Measurements from ENCODE around the gene TGM3.

TGM3 gene

DNA sequence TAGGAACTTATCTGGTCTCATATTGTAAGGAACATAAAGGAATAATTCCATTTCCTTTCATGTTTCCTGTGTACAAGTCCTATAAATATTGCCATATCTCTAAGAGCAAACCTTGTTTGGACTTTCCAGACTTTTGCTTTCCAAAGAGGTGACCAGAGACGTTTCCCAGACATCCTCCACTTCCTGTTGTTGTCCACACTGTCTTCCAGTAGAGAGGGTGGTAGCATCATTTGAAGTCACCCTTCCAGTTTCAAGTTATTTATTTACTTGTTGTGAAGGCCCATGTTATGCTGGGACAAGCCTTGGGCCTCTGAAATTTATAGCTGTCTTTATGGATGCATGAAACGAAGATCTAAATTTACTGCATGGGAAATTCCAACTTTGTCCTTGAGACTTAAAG, 10.6 kb upstream of the TGM3 start:
- DNase-seq, result no peak

DNA sequence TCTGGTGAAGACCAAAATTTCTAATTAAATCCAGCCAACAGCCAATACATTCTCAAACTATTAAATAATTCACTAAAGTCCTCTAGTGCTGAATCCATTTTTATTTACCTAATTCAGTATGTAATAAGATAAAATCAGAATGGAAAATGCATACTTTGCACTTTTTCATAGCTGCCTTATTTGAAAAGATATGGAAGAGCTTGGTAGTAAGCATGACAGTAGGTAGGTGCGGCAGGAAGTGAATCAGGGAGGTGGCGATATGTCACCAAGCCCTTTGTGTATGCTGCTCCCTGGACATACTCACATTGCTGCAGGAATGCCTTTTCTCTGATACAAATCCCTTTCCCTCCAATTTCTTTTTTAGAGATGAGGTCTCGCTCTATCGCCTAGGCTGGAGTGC, 10.2 kb upstream of the TGM3 start:
- DNase-seq, result no peak

DNA sequence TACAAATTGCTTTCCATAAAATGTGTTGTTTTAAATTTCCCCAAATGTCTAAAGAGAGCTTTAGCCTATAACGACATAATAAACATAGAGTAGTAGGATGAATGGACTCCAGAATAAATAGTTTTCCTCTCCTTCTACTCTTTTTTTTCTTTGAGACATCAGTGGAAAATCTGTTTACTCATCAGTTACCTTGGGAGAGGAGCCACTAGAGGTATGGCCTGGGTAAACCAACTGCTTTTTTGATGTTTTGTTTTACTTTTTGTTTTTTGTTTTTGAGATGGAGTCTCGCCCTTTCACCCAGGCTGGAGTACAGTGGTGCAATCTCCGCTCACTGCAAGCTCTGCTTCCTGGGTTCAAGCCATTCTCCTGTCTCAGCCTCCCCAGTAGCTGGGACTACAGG, 8.3 kb upstream of the TGM3 start:
- DNase-seq, result no peak

DNA sequence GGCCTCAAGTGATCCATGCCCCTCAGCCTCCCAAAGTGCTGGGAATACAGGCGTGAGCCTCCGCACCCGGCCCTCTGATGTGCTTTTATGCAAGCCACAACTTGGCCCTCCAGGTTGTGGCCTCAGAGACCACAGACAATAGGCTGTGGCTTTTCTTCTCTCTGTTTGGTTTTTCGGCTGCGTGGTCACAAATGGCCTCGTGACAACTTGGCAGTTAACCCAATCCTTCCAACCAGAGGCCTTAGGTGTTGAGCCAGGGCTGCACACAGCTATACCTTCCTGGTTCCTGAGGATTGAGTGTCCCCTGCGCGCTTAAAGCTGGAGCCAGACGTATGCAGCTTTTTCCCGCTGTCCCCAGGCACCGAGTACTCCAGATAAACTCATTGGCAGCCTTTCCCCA, 6.3 kb upstream of the TGM3 start:
- no peak for DNase-seq

DNA sequence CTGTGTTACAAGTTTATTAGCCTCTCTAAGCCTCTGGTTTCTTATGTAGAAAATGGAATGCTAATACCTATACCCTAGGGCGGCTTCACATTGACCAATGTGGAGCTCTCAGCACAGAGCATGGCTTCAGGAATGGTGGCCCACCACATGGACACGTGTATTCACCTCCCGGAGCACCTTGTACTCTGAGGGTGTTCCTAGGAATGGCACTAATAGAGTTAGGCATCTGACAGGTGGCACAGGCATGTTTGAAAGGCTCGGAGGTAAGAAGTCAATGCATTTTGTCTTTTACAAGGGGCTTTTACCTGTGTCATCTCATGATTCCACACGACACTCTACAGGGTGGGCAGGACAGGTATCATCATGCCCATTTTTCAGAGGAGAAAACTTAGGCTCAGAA, 5.3 kb upstream of the TGM3 start:
- no peak for DNase-seq

DNA sequence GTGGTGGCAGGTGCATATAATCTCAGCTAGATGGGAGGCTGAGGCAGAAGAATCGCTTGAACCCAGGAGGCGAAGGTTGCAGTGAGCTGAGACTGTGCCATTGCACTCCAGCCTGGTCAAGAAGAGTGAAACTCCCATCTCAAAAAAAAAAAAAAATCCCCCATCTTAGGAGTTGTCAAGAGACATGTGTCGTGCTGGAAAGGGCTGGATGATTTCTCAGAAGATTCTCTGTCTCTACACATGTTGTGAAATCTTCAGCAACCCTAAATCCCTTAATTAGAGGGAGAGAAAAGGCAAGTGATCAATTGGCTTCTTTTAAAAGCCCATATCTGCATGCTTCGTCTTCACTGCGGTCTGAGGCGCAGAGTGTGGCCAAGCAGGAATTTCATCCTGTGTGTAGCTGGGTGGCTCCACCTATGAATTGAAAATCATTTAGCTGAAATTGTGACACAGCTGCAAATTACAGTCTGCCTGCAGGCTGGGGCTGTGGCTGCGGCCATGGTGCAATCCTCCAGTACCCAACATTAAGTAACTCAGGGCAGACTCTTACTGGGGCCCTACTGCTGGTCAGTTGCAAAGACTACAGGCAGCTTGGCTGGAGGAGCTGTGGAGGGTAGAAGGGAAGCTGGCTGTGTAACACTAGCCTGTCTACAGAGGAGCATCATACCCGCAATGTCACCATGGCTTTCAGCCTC, 3.2 kb upstream of the TGM3 start:
- DNase-seq, result no peak

DNA sequence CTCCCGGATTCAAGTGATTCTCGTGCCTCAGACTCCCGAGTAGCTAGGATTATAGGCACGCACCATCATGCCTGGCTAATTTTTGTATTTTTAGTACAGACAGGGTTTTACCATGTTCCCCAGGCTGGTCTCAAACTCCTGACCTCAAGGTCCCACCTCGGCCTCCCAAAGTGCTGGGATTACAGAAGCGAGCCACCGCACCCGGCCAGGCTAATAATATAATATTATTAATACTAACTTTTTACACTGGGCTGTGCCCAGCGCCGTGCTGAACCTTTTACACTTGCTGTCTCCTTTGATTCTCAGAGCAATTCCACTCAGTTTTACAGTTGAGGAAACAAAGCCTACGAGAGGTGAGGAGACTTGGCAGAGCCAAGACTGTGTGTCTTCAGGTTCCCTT, 2.3 kb upstream of the TGM3 start:
- DNase-seq, result no peak

DNA sequence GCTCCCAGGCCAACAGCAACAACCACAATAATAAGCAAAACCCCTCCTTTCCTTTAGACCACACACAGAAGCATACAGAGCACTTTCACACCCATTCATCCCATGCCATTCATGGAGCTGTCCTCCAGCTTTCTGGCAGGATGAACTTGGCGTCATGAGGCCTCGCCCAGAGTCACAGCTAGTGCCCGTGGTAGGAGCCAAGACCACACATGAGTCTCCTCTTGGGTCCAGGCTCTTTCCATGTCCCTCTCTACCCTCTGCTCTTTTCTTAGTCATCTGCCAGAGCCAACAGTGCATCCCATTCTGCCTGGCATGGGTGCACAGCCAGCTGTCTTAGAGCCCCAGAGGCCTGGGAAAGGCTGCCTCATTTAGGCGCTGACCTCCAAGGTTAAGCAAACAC, 1.8 kb upstream of the TGM3 start:
- DNase-seq, result no peak

DNA sequence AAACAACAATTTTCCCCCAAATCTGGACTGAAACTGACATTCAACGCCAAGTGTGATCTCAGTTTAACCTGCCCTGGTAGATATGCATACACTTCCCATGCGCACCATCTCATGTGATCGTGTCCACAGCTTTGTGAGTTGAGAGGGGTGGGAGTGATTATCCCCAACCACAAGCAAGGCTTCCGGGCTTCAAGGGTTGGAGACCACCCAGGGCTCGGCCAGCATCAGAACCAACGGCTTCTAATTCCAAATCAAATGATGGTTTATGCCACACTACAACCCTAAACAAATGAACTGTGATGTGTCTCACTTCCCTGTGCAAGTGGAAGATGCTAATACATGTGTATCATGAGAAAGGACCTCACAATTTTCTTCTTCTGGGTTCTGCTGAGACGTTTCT, 515 bp upstream of the TGM3 start:
- no peak for DNase-seq

DNA sequence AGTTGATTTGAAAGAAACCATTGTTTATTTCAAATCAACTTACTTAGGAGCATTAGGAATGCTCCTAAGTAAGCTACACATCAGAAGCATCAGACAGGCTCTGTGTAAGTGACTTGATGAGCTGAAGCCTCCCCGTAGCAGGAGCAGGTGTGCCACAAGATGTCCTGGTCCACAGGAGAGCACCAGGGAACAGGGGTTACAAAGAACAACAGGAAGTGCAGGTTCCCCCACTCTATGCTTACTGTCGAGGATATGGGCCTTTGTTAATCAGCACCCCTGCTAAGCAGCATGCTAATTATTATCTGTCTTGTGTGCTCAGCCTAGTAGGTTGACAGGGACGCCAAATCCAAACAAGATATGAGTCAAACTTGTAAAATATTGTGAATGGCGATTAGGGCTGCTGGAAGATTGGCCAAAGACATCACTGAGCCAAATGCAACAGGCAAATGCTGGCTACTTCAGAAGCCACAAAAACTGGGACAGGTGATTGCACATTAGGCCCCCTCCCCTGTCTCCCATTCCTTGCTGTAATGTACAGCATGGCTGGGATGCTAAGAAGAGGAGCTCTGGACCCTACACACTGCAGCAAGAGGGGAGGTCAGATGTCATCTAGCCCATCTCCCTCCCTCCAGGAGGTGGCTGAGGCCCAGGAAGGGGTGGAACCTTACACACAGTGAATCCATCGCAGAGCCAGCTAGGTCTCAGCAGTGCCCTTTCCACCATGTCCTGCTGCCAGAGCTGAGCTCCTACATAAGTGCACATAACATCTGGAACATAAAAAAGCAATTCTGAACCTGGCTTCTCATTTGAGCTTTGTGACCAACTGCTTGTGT, 939 bp downstream of the TGM3 start:
- DNase-seq, result no peak

DNA sequence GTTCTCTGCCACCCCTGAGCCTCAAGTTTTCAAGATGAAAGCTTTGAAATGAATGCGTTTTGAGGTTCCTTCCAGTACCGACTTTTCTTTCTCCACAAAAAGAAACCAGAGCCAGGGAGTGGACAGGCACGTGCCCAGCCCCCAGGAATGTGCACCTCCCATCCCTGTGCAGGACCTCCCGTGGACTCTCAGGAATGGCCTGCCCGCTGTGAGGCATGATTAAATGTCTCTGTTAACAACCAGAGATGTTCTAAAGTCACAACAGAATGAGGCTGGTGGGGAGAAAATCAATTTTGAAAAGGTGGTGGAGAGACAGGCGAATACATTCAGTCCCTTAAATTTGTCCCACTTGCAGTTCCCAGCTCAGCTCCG, 1.5 kb downstream of the TGM3 start:
- no peak for DNase-seq

DNA sequence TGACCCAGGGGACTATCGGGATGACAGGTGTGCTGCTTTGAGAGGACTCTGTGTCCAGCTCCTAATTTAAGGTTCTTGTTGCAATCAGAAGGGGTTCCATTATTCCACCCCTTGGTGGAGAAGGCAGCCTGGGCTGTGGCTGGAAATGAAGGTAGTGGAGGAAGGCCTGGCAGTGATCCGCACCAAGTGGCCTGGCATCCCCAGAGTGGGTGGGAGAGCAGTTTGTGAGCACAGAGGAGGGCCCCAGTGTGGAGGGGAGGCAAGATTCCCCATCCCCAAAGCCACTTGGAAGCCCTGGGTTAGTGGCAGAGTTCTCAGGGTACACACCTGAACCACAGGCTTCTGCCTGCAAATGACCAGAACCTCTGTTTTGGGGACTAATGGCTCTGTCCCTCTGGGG, 2.3 kb downstream of the TGM3 start:
- DNase-seq, result no peak

DNA sequence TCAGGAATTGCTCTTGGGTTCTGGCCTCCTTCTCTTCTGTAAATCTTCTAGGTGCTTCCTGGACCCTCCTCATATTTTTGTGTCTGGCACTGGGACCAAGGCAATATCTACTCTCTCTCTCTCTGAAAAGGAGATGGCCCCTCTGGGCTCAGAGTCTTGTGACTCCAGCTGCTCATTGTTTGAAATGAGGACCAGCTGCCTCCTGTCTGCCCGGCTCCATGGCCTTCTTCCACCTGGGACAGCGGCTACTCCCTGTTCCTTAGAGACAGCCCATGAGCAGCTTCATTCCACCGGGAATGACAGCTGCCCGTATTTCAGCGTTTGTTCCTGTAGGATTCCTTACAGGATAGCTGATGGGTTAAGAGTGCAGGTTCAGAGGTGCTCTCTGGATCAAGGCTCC, 2.9 kb downstream of the TGM3 start:
- no peak for DNase-seq

DNA sequence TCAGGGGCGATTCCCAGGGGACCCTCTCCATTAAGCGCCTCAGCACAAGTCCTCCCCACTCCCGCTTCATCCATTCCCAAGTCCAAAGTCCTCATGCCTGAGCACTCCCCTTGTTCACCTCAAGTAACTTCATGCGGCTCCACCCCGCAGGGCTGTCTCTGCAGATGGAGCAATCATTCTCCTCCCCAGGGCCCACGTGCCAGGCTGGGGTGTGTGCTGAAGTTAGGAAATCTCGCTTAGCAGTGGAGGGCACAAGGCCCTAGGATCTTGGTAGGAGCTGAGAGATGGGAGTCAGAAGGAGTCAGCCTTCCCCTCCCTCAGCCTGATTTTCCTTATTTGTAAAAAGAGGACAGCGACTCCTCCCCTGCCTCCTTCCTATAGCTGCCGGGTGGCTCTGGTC, 3.5 kb downstream of the TGM3 start:
- no peak for DNase-seq

DNA sequence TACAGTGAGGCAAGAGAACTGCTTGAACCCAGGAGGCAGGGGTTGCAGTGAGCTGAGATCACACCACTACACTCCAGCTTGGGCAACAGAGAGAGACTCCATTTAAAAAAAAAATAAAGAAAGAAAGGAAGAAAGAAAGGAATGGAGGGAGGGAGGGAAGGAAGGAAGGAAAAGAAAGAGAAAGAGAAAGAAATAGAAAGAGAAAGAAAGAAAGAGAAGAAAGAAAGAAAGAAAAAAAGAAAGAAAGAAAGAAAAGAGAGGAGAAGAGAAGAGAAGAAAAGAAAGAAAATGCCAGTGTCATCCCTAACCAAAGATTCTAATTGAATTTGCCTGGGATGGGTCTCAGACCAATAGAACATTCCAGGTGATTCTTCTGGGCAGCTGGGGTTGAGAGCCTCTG, 4.2 kb downstream of the TGM3 start:
- no peak for DNase-seq

DNA sequence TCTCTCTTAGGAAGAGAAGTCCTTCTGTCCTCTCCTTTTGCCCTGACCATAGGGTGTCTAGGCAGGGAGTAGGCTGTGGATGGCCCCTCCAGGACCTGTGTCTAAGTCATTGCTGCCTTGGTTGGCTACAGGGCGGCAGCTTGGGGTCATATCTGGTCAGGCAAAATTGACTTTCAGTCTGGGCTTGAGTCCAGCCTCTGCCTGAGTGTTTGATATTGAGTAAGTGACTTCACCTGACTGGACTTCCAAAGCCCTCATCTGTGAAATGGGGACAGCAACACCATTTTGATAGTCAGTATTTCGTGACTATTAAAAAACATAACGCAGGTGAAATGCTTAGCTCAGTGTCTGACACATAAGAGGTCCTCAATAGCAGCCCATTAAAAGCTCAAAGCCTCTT, 4.6 kb downstream of the TGM3 start:
- DNase-seq, result no peak

DNA sequence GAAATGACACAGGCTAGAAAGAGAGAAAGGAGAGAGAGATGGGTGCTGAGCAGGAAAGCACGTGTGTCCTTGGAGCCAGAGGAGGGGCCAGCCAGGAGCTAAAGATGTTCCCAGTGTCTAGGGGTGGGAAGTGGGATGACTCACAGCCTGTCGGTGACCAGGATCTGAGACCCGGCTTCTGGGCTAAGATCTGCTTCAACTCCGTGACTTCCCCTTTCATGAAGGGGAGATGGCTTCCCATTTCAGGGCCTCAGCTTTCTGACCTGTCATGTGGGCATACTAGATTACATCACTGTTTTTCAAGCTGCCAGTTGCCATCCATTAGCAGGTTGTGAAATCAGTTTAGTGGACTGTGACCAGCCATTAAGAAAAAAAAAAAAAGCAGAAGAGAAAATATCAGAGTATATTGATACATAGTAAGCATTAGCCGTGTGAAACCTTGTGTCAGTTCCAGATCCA, 5.4 kb downstream of the TGM3 start:
- no peak for DNase-seq

DNA sequence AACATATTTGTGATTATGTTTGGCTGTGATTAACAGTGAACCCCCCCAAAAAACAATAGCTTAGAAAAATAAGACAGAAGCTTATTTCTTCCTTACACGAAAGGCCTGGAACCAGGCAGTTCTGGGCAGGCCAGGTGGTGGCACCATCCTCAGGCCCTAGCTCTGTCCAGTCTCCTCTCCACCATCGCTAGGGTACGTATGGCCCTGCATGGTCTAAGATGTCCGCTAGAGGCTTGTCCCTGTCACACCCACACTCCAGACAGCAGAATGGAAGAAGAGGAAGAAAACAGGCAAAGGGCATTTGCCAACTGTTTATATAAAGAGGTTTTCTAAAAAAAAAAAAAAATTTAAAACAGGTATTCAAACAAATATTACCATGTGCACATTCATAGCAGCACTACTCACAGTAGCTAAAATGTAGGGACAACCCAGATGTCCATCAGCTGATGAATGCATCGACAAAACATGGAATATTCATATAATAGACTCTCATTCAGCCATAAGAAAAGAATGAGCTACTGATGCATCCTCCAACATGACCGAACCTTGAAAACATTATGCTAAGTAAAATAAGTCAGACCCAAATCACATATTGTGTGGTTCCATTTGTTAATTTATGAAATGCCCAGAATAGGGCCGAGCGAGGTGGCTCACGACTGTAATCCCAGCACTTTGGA, 6.7 kb downstream of the TGM3 start:
- no peak for DNase-seq

DNA sequence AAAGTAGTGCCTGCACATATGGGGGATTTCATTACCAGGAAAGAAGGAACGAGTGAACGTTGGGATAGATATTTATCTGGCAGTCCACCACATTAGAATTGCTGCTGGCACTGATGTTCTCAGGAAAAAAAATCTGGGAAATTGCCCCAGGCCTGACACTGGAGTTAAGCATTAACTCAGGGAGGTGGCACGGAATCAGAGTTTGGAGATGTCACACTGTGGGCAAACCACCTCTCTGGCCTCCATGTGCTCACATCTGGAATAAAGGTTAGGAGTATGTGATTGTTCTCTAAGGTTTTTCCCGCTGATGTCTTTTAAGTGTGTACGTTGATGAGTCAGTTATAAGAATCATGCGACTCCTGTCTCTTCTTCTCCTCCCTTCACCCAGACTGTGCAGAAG, 7.9 kb downstream of the TGM3 start:
- no peak for DNase-seq

DNA sequence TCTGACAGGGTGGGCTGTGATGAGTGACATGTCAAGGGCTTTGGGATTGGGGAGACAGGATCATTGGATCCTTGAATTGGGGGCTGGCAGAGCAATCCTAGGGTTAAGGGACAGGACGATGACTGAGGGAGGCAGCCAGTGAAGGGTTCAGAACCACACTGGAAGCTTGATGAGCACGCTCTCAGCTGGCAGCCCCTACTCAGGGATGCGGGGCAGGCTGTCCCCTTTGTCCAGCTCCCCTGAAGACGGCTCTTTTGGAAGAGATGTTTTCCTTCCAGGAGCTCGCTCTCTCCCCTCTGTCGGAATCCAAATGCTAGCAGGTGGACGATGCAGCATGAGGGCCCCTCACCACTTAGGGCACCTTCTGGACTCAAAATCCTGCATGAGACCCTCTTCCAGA, 8.4 kb downstream of the TGM3 start:
- no peak for DNase-seq

DNA sequence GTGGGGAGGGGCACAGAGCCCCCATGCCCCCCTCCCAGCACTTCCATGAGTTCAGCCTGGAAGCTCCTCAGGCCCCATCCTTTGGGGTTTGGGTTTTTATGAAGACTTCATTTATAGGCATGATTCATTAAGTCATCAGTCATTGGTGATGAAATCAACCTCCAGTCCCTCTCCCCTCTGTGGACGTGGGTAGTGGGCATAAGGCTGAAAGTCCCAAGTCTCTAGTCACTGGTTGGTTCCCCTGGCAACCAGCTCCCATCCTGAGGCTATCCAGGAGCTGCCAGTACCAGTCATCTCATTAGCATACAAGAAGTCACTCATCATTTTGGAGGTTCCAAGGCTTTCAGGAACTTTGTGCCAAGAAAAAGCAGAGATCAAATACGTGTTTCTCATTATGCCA, 9.2 kb downstream of the TGM3 start:
- DNase-seq, result no peak

DNA sequence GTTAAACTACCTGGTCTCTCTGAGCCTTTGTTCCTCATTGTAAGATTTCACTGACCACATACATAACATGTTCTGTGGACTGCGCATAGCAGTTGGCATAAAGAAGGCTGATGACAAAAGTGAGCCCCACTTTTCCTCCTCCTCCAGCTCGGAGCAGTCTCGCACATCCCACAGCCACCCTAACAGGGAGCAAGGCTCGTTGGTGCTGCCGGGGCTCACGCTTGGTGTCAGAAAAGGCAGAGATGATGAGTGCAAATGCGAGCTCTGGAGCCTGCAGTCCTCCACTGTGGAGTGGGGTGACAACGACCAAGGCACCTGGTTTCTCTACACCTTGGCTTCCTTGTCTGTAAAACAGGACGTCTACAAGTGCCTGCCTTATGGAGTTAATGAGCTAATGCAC, 9.7 kb downstream of the TGM3 start:
- DNase-seq, result no peak

DNA sequence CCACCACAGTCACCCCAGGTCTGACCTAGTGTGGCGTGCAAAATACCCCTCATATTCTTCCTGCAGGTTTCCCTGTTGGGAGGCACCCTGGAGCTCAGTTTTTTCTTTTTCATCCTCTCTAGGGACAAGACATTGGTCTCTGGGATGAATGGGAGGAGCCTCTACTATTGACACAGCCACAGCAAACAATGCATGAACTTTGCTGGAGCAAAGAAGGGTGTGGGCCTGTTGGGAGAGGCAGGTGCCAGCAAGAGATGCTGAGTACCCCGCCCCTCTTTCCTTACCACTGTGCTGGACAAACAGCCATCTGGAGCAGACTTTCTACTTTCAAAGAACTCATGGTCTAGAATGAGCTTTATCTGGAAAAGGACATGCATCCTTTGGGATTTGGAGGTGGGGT, 10.1 kb downstream of the TGM3 start:
- no peak for DNase-seq

DNA sequence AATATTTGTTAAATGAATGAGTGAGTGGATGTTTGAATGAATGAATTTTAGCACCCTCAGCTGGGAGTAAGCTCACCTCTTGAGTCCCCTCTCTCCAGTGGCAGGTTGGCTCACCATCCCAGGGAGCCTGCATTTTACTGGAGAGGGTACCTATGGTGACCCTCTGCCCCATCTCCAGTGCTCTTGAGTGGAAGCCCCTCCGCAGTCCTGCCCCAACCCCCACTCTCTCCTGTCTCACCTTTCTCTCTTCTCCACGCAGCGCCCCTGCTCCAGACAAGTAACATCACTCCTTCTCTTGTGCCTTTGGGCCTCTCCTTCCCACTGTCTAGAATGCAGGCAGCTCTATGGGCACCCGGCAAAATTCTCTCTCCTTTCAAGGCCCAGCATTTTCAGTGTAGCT, 11.3 kb downstream of the TGM3 start:
- DNase-seq, result no peak
